GM19351 (cell line): ENCODE results near the gene MTERF4.

Source experiments
- ATAC-seq: cut with Tn5 transposase; IDR thresholded peaks from one replicate; pipeline ENCODE4 v1.9.1; 2021; ENCODE audit warnings: mild to moderate bottlenecking, moderate library complexity; ENCODE audit not compliant: unreplicated experiment

MTERF4 gene

DNA sequence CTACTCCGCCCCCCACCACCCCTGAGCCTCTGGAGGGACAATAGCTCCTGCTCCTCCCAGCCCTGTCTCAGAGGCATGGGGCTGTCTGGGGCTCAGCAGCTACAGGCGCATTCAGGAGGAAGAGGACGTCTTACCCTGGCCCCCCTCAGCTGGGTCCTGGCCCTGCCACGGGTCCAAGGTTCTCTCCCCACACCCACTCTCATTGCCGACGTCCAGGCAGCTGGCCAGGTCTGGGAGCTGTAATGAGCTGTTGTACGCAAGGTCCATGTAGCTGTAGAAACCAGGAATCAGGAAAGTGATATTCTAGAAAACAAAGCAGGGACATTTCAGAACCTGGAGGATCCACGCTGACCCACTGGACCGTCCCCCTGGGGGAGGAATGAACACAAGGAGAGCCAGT, 33.6 kb upstream of the MTERF4 start:
- ATAC-seq = no peak

DNA sequence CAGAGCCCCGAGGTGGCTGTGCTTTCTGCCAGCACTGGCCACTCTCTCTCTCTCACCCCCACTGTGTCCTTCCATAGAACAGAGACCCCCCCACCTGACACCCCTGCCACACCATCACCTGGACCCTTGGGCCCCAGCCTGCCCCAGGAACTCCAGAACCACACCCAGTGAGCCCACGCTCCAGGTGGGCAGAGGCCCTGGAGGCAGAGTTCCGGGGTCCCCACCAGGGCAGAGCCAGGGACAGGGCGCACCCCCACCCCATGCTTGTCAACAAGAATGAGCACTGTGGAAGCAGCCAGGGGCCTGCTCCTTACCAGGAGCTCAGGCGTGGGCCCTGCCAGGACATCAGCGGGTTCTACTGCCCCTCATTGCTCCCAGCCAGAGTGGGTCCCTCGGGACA, 32.6 kb upstream of the MTERF4 start:
- no peak for ATAC-seq

DNA sequence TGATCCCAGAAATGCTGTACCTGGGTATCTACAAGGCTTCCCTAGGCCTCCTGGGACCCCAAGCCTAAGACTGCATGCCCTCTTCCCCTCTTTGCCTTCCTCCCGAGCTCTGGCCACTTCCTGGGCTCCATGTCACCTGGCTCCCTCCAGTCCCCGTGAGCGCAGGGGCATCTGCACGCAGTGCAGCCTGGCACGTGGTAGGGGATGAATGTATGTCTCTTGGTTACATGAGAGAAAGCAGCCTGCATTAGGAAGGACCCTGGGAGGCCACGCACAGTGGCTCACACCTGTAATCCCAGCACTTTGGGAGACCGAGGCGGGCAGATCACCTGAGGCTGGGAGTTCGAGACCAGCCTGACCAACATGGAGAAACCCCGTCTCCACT, 31.3 kb upstream of the MTERF4 start:
- ATAC-seq = no peak

DNA sequence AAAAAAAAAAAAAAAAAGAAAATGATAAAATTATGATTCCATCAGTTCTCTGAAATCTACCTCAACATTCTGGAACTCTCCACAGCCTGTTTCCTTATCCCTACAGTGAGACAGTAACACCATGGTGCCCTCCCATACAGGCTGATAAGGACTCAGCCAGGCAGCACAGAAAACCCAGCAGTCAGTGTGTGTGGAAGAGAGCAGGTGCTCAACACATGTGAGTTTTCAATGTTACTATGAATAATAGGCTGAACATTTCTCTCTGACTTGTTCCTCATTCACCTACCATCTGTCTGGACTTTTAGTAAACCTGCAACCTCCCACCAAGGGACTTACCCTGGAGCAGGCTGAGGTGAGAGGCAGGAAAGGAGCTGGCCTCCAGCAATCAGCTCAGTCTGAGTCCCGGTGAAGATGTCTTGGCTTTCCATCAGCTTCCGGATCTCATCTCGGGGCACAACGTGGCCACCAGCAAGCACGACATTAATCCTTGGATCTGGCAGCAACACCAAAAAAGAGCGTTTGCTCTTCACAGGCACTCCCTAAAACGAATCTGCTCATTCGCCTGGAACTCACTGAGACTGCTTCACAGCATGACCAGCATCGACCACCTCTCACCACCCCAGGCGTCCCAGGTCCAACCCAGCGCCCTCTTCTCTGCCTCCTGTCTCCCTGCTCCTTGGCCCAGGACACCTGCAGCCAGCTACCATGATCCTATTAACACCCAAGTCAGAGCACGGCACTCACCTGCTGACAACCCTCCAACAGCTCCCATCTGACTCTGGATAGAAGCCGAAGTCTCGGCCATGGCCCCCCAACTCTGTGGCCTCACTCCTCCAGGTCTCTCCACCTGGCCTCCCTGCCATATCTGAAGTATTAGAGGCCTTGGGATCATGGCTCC, 30.7 kb upstream of the MTERF4 start:
- ATAC-seq = no peak

DNA sequence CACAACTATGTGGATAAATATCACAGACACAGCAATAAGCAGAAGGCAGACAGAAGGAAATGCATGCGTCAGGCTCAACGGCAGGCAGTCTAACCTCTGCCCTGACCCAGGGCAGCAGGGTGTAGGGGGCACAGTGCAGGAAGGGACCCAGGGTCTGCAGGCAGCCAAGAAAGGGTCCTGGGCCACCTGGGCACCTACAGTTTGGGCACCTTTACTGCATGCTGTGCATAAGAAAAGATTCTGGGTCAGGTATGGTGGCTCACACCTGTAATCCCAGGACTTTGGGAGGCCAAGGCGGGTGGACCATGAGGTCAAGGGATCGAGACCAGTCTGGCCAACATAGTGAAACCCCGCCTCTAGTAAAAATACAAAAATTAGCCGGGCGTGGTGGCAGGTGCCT, 29.4 kb upstream of the MTERF4 start:
- ATAC-seq = no peak

DNA sequence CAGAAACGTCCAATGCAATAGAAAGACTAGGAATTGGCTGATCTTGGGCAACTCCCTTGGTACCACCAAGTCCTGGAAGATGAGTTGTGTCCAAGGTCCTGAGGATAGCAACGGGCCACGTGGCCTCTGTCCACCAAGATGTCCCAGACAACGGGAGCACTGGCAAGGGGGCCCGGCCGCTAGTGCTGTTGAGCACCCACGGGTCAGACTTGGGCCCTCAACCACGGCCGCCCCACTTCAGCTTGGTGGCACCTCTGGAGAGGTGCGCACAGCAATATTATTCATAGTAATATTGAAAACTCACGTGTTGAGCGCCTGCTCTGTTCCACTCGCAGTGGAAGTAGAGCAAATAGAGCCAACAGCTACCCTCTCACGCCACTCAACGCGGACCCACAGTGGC, 28.2 kb upstream of the MTERF4 start:
- no peak for ATAC-seq

DNA sequence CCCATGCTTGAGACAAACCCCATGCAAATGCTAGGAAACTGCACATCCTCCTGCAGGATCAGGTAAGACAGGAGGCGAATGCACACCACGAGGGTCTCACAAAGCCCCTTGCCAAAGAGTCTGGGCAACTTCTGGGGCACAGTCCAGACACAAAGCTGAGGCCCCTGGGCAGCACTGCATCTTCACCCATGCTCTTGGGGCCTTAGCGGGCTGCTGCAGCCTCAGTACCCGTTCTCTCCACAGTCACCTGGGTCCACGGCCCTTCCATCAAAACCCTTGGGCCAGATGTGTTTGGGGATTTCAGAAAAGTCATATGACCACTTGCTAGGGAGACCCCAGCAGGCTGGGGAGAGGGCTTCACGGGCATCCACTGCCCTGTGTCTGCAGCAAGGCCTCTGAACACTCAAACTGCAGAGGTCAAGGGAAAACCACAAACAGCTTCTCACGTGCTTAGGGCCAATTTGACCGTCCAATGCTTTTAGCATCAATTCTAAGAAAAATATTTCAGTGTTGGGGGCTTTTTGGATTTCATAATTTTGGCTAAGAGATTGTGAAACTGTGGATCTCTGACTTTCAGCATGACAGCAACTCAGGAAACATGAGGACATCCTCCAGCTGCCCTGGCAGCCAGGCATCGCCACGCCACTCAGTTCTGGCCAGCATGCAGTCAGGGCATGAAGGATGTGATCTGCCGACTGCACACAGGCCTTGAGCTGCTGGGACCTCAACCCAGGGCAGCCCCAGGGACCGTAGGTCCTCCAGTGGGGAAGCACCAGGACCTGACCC, 27.2 kb upstream of the MTERF4 start:
- no peak for ATAC-seq

DNA sequence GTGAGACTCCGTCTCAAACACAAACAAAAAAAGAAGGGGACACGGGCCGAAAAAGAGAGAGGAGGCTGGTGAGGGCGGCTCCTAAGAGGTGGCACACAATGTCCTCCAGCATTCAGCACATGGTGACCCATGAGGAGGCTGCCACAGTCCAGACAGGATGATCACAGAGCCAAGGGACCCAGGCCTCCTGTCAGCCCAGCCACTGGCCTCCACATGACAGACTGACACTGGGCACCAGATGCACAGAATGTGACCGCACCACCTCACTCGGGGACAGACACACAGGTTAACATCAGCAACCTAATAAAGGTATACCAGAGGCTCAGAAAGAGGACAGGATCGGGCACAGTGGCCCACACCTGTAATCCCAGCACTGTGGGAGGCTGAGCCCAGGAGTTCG, 26.2 kb upstream of the MTERF4 start:
- ATAC-seq = no peak

DNA sequence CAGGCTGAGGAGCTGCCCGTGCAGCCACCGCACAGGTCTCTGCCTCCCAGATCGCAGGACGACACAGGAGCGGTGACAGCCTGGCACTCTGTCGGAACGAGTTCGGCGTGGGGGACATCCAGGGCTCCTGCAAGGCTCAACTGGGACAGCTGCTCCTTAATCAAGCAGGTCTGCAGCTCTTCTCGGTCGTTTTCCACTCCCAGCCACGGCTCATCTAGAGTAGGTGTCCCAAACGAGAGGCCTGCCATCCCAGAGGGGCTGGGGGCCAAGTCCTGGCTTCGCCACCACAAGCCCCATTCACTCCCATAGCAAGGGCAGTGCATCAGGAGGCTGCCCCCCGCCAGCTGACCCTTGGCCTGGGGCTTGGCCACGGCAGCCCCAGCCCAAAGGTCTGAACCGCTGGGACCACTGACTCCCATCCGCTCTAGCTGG, 24.7 kb upstream of the MTERF4 start:
- no peak for ATAC-seq

DNA sequence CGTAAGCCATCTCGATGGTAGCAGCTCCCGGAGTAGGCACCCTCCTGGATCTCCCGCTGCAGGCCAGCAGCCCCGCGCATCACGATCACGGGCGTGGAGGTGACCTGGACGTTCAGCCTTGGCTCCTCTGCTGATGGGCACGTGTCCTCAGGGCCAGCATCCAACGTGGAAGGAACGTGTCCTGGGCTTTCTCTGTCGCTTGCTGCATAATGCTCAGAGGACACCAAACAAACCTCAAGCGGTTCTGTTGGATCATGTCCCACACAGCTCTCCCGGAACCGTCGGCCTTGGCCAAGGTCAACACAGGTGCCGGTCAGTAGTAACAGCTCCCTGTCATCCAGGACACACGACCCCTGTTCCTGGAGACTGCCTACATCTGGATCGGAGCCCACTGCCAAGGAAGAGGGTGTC, 24.1 kb upstream of the MTERF4 start:
- no peak for ATAC-seq

DNA sequence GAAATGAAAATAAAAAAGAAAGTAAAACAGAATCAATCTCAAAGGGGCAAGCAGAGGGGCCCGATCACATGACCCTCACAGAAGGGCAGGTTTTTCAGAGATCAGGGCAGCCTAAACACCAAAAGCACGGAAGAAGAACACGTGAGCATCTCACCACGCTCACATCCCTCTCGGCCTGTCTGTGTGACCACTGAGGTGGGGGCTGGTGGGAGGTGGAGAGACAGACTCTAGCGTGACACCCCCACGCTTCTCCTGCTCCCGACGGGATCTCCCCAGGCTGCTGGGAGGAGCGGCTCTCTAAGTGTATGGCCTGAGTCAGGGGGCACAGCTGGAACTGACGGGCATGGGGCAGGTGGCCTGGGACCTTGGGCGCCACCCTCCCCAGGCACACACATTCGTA, 23.5 kb upstream of the MTERF4 start:
- no peak for ATAC-seq

DNA sequence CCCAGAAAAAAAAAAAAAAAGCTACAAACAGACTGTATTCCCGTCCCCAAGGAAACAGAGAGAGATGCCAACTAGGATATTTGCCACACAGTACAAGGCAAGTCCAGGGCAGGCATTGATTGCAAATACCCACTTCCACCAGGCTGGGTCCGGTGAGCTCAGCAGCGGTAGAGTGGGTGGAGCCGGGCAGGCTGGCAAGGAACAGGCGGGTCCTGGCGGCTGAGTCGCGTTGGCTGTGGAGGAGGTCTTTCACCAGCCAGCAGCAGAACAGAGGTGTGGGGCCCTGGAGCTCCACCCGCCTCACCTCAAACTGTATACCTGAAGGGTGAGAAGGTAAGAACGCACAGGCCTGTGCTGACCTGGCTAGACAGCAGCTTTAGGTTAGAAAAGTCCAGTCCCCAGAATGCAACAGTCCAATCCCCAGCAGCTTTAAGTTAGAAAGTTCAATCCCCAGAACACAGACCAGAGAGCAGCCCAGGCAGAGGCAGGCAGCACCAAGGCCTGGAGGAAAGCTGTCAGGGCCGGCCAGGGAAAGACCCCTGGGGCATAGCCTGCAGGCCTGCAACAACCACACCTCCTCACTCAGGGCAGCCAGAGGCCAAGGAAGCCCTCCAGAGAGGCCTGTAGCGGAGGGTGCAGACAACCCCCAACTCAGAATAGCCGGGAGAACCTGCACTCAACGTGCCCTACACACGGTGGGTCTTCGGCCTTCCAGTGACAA, 21.9 kb upstream of the MTERF4 start:
- no peak for ATAC-seq

DNA sequence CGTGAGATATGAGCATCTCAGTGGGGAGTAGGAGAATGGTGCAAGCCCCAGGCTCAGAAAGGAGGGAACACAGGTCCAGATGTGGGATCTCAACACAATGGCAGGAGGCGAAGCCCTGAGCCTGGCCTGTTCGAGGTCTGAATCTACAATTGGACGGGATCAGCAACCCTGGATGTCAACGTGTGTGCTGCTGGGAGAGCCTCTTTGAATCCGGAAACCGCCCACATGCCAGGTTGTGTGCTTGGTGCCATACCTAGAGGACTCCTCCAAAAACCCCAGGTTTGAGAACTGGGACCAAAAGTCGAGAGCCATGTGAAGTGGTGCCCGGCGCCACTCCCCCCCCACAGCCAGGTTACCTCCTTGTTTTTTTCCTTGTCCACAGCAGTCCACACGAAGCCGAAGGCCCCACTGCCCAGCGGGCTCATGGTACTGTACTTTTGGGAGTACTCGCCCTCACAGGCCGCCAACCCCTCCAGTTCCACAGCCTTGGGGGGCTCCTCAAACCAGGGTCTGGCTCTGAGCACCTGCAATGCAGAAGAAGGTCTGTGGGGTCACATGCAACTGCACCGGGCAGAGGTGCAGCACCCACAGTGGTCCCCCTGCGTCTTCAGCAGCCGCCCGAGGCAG, 20.4 kb upstream of the MTERF4 start:
- no peak for ATAC-seq

DNA sequence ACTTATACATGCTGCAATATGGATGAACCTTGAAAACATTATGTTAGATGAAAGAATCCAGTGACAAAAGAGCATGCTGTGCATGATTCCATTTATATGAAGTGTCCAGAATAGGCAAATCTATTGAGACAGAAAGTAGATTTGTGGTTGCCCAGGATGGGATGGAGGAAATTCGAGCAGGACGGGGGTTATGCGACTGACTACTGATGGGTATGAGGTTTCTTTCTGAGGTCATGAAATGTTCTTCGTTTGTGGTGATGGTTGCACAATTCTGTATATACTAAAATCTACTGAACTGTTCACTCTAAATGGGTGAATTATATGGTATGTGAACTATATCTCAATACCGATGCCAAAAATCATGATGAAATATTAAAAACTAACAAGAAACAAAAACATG, 18.9 kb upstream of the MTERF4 start:
- ATAC-seq = no peak

DNA sequence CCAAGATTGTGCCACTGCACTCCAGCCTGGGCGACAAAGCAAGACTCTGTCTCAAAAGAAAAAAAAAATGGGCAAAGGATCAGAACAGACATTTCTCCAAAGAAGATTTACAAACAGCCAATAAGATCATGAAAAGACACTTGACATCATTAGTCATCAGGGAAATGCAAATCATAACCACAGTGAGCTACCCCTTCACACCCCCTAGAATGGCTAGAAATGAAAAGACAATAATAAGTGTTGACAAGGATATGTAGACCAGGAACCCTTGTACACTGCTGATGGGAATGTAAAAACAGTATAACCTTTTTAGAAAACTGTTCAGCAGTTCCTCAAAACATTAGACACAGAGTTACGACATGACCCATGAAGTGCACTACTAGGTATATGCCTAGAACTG, 18.4 kb upstream of the MTERF4 start:
- ATAC-seq = no peak

DNA sequence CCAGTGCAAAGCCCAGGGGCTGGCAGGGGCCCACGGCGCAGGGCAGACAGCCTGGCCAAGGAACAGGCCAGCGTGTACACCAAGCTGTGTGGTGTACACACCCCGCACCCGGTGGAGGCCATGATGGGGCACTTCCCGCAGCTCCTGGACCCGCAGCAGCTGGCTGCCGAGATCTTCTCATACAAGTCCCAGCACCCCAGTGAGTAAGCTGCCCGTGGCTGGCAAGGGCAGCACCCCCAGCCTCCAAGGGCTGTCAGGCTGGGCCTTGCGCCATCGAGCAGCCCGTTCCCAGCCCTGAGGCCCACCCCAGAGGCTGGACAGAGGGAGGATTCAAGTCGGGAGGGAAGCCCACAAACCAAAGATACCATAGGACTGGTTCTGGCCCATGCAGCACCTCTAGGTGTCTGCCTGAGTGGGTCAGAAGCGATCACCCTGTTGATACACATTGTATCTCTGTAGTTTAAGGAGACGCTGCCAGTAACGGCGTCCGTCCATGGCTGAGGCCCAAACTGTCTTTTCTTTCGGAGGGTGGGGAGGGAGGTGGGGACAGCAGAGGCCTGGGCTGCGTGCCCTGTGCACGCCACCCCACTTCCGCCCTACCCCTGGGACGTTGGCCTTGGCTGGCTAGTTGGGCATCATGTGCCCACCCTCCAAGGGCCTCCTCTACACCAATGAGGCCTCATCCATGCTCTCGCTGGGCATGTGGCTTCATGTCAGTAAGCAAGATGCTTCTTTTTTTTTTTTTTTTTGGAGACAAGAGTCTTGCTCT, 16.8 kb upstream of the MTERF4 start:
- no peak for ATAC-seq

DNA sequence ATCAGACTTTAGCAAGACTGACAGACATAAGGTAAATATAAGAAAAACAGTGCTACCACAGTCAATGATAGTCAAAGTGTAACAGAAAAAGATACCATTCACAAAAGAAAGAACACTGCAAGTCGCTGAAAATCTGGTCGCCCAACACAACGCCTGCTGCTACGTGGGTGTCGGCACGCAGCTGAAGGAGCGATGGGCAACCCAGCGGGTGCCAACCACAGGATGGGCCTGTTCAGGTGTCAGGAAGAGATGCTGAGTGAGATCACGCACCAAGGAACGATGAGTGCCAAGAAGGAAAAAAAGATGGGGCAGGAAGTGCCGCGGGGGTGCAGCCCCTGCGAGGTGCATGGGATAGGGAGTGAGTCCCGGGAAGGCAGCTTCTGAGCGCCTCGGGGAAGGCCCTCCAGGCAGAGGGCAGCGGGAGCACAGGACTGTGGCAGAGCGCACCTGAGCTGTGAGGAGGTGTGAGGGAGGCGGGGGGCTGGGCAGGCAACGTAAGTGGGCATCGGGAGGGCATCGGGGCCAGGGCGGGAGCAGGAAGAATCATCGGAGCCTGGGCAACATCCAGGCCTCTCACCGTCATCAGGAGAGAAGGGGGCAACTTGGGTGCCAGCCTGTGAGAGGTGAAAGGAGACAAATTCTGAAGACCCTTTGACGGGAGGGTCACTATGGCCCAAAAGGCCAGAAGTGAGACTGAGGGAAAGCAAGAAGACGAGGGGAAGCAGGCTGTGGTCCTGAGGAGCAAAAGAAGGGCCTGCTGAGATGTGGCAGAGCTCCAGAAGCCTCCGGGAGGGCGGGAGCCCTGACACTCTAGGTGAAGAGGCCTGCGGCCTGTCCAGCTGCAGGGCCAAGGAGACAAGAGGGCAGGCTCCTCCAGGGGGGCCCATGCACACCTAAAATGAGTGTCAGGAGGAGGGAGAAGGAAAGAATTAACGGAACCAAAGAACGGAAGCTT, 14.8 kb upstream of the MTERF4 start:
- no peak for ATAC-seq

DNA sequence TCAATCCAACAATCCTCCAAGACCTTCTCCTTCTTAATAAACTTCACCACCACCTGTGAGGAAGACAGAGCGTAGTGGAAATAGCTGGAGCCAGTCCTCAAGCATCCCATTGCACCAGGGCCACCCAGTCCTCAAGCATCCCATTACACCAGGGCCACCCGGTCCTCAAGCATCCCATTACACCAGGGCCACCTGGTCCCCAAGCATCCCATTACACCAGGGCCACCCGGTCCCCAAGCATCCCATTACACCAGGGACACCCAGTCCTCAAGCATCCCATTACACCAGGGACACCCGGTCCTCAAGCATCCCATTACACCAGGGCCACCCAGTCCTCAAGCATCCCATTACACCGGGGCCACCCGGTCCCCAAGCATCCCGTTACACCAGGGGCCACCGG, 13.3 kb upstream of the MTERF4 start:
- no peak for ATAC-seq

DNA sequence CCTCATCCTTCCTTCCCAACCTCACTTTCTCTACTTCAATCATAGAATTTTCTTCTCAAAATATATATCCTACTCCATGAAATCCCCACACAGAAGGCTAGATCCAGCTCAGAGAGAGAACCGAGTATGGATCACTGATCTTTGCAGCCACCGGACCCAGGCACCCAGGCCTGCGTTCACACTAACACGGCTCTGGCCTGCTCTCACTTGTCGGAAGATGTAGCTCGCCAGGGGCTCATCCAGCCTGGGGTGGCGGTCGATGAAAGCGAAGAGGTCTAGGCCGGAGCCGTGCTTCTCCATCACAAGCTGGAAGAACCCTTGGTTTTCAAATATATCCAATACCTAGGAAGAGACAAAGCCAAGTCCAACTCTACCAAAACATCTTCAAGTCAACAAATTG, 12.7 kb upstream of the MTERF4 start:
- no peak for ATAC-seq
